Panc1 (cell line): ENCODE results near the gene BEND4. TPM values are rescaled to one million over a fixed set of nuclear protein-coding genes. Genes with fewer than 3 reads are reported as not detected.

Experiments
- ATAC-seq: fragments of 200-7000 bp; cut with Tn5 transposase; 2 replicates; pipeline ENCODE4 v1.9.1; 2020; ENCODE audit warnings: mild to moderate bottlenecking, moderate library complexity
- BruUV-seq: library from RNA; stranded (reverse); fragments of 400-500 nt; replicated peaks from 2 replicates; lab custom pipeline; 2021; lab: Mats Ljungman, UMichigan
- CTCF ChIA-PET: fragments of 300-600 bp; sonication (Branson Sonifier 250); formaldehyde crosslinking; loops from one replicate; lab custom pipeline; 2022; ENCODE audit warnings: antibody characterized with exemption; lab: Charles Lee
- POLR2A ChIA-PET: fragments of 300-600 bp; sonication (Branson Sonifier 250); formaldehyde crosslinking; loops from one replicate; lab custom pipeline; 2022; ENCODE audit warnings: antibody characterized with exemption; lab: Charles Lee
- DNase-seq: peaks from one replicate; pipeline ENCODE4 v3.0.0-alpha.2; 2010; ENCODE audit warnings: low read depth, low spot score
- H3K27ac ChIP-seq: 2 replicates; pipeline ENCODE4 v1.5.1; 2011; ENCODE audit warnings: mild to moderate bottlenecking, low read length, inconsistent platforms
- H3K27me3 ChIP-seq: fragments of 200-500 bp; sonication (Bioruptor generic); 2 replicates; pipeline ENCODE4 v1.6.0; 2014; ENCODE audit warnings: low read length, inconsistent platforms; ENCODE audit not compliant: control insufficient read depth, insufficient read depth
- H3K36me3 ChIP-seq: fragments of 200-500 bp; sonication (Bioruptor generic); 2 replicates; pipeline ENCODE4 v1.5.1; 2014; ENCODE audit warnings: inconsistent platforms, mild to moderate bottlenecking, low read length, moderate library complexity; ENCODE audit not compliant: control insufficient read depth, insufficient read depth
- H3K4me1 ChIP-seq: 2 replicates; pipeline ENCODE4 v1.5.1; 2011; ENCODE audit warnings: inconsistent platforms, mild to moderate bottlenecking, low read length, moderate library complexity; ENCODE audit not compliant: control insufficient read depth, insufficient read depth
- H3K4me3 ChIP-seq, 2 experiments: 2 replicates each; pipeline ENCODE4 v1.5.1; 2011 to 2012; ENCODE audit warnings: low read depth in 2 of 2, low read length in 2 of 2, mild to moderate bottlenecking in 2 of 2, inconsistent platforms in 1 of 2, moderate library complexity in 1 of 2
- H3K9me3 ChIP-seq: fragments of 200-500 bp; sonication (Bioruptor generic); 2 replicates; pipeline ENCODE4 v1.5.1; 2014; ENCODE audit warnings: low read depth, mild to moderate bottlenecking, inconsistent platforms, low read length, moderate library complexity; ENCODE audit not compliant: control insufficient read depth, insufficient read depth
- POLR2AphosphoS5 ChIP-seq: IDR thresholded peaks from 2 replicates; pipeline ENCODE4 v1.6.1; 2012; ENCODE audit warnings: mild to moderate bottlenecking, low read depth, low read length, moderate library complexity
- SIN3A ChIP-seq: IDR thresholded peaks from 2 replicates; pipeline ENCODE4 v1.6.1; 2012; ENCODE audit warnings: low read depth, mild to moderate bottlenecking, low read length, moderate library complexity, borderline replicate concordance; ENCODE audit not compliant: insufficient read depth
- TCF7L2 ChIP-seq: IDR thresholded peaks from 2 replicates; pipeline ENCODE4 v1.6.1; 2011; ENCODE audit warnings: mild to moderate bottlenecking, low read depth, low read length, inconsistent platforms
- in situ Hi-C: cut with HindIII; loops from 2 replicates; pipeline ENCODE4 v1.10.0; 2016; ENCODE audit warnings: low sequenced_read_pairs, low pct_unique_long_range_greater_than_20kb
- intact Hi-C: fragments of 100-400 bp; cut with micrococcal nuclease; formaldehyde crosslinking; loops from one replicate; pipeline ENCODE4 v1.10.0; 2022; ENCODE audit not compliant: unreplicated experiment
- total RNA-seq: library from RNA; stranded (reverse); gene quantifications from one replicate; pipeline ENCODE4 v1.2.1, GENCODE V29; 2021; ENCODE audit not compliant: unreplicated experiment
- TF ChIP-seq, protein P1 (sequence below), 2 experiments: IDR thresholded peaks; 2 replicates each; pipeline ENCODE4 v1.6.1; 2011 to 2012; ENCODE audit warnings: low read depth in 2 of 2, control low read depth in 1 of 2, low read length in 1 of 2, mild to moderate bottlenecking in 1 of 2, moderate library complexity in 1 of 2; ENCODE audit not compliant: insufficient read depth in 1 of 2
- TF ChIP-seq, protein P2 (sequence below): fragments of 450-650 bp; IDR thresholded peaks from 2 replicates; pipeline ENCODE4 v1.5.1; 2017; ENCODE audit warnings: mild to moderate bottlenecking

BEND4 gene
- total RNA-seq, 1 experiment from 2014 or later, result 0.03 TPM

DNA sequence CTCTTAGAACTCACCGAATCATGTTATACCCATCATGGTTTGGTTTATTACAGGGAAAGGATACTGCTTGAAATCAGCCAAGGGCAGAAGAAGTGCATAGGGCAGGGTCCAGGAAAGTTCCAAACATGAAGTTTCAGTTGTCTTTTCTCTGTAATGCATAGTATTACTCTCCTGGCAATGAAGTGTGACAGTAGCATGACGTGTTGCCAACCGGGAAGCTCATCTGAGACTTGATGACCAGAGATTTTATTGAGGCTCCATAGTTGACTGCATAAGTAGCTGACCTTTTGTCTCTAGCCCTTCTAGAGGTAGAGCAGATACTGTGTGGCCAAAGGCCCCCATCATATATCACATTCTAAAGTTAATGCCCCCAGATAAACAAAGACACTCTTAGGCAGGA lies 72.1 kb downstream of the BEND4 start:
- intact Hi-C loops, result no loop called here
- Histone ChIP-seq H3K27me3 (no peaks in the 10 kb centered on the region), H3K9me3 (no peaks in the 10 kb centered on the region), H3K4me3 (no peak overlapping the region), H3K36me3 (no peaks in the 10 kb centered on the region; the same call in 1 of the 2 replicates), H3K27ac (no peak overlapping the region), H3K4me1 (no peaks in the 10 kb centered on the region)
- POLR2A ChIA-PET, result no interaction called here
- BruUV-seq, result no TSS peak
- CTCF ChIA-PET, result no interaction called here
- in situ Hi-C loops, result no loop called here
- no peak for DNase-seq
- TF ChIP-seq TCF7L2, result no peak
- TF ChIP-seq POLR2AphosphoS5, result no peak
- TF ChIP-seq, protein P1, sequence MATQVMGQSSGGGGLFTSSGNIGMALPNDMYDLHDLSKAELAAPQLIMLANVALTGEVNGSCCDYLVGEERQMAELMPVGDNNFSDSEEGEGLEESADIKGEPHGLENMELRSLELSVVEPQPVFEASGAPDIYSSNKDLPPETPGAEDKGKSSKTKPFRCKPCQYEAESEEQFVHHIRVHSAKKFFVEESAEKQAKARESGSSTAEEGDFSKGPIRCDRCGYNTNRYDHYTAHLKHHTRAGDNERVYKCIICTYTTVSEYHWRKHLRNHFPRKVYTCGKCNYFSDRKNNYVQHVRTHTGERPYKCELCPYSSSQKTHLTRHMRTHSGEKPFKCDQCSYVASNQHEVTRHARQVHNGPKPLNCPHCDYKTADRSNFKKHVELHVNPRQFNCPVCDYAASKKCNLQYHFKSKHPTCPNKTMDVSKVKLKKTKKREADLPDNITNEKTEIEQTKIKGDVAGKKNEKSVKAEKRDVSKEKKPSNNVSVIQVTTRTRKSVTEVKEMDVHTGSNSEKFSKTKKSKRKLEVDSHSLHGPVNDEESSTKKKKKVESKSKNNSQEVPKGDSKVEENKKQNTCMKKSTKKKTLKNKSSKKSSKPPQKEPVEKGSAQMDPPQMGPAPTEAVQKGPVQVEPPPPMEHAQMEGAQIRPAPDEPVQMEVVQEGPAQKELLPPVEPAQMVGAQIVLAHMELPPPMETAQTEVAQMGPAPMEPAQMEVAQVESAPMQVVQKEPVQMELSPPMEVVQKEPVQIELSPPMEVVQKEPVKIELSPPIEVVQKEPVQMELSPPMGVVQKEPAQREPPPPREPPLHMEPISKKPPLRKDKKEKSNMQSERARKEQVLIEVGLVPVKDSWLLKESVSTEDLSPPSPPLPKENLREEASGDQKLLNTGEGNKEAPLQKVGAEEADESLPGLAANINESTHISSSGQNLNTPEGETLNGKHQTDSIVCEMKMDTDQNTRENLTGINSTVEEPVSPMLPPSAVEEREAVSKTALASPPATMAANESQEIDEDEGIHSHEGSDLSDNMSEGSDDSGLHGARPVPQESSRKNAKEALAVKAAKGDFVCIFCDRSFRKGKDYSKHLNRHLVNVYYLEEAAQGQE (IDR thresholded peaks at IDR 0.05; ENCODE audit: insufficient read depth in 1 of 2, low read depth in 2 of 2, low read length in 1 of 2), result no peak
- no peak for TF ChIP-seq SIN3A
- TF ChIP-seq, protein P2, sequence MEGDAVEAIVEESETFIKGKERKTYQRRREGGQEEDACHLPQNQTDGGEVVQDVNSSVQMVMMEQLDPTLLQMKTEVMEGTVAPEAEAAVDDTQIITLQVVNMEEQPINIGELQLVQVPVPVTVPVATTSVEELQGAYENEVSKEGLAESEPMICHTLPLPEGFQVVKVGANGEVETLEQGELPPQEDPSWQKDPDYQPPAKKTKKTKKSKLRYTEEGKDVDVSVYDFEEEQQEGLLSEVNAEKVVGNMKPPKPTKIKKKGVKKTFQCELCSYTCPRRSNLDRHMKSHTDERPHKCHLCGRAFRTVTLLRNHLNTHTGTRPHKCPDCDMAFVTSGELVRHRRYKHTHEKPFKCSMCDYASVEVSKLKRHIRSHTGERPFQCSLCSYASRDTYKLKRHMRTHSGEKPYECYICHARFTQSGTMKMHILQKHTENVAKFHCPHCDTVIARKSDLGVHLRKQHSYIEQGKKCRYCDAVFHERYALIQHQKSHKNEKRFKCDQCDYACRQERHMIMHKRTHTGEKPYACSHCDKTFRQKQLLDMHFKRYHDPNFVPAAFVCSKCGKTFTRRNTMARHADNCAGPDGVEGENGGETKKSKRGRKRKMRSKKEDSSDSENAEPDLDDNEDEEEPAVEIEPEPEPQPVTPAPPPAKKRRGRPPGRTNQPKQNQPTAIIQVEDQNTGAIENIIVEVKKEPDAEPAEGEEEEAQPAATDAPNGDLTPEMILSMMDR, result no peak
- ATAC-seq, result no peak

DNA sequence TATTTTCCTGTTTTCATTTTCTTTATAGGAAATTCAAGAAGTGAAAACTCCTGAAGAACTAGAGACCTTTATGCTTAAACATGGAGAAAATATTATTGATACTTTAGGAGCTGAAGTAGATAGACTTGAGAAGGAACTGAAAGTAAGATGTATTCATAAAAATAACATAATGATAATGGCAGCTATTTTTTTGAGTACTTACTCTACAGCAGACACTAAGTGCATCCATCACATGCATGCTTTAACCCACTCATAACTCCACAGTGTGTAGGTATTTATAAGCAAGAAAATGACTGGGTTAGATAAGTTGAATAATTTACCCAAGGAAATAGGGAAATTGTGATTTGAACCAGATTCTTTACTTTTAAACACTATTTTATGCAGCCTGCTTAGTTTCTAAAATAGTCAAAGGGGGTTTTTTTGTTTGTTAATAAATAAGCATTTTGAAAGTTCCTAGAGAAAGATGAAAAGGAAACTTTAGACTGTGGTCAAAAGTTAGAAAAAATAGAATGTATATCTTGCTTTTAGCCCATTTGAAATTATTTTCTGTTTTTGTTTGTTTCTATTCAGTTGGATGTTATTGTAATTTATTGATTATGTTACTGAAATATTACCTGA lies 74.2 kb downstream of the BEND4 start:
- ChIA-PET CTCF (no interaction called here), POLR2A (no interaction called here)
- in situ Hi-C loops (no loop called here), intact Hi-C loops (no loop called here)
- no peak for TF ChIP-seq SIN3A
- TF ChIP-seq, protein P1 (IDR thresholded peaks at IDR 0.05; ENCODE audit: insufficient read depth in 1 of 2, low read depth in 2 of 2, low read length in 1 of 2), result no peak
- no peak for TF ChIP-seq POLR2AphosphoS5
- no peak for TF ChIP-seq TCF7L2
- TF ChIP-seq, protein P2, result no peak
- ATAC-seq (no peak), DNase-seq (no peak)
- no peak overlapping the region for H3K27ac ChIP-seq
- no peaks in the 10 kb centered on the region for H3K9me3 ChIP-seq
- H3K36me3 ChIP-seq, result no peaks in the 10 kb centered on the region; the same call in 1 of the 2 replicates
- no peak overlapping the region for H3K4me3 ChIP-seq
- H3K27me3 ChIP-seq, result no peaks in the 10 kb centered on the region
- no TSS peak for BruUV-seq
- no peaks in the 10 kb centered on the region for H3K4me1 ChIP-seq
